SU-DHL-6 (cell line): ENCODE results near the gene DDX42.

ENCODE experiments used
- CTCF ChIP-seq: fragments of 200-600 bp; sonication (generic); IDR thresholded peaks from one replicate; pipeline ENCODE4 v1.5.1; 2017; ENCODE audit warnings: antibody characterized with exemption, mild to moderate bottlenecking, low read length, moderate library complexity; ENCODE audit not compliant: insufficient read depth, poor library complexity, severe bottlenecking
- EZH2phosphoT487 ChIP-seq: fragments of 200-600 bp; sonication (generic), shearing (Covaris generic); conservative IDR thresholded peaks from 2 replicates; pipeline ENCODE4 v1.6.1; 2018; ENCODE audit warnings: mild to moderate bottlenecking, antibody characterized with exemption, low read length, moderate library complexity, mixed read lengths

DNA sequence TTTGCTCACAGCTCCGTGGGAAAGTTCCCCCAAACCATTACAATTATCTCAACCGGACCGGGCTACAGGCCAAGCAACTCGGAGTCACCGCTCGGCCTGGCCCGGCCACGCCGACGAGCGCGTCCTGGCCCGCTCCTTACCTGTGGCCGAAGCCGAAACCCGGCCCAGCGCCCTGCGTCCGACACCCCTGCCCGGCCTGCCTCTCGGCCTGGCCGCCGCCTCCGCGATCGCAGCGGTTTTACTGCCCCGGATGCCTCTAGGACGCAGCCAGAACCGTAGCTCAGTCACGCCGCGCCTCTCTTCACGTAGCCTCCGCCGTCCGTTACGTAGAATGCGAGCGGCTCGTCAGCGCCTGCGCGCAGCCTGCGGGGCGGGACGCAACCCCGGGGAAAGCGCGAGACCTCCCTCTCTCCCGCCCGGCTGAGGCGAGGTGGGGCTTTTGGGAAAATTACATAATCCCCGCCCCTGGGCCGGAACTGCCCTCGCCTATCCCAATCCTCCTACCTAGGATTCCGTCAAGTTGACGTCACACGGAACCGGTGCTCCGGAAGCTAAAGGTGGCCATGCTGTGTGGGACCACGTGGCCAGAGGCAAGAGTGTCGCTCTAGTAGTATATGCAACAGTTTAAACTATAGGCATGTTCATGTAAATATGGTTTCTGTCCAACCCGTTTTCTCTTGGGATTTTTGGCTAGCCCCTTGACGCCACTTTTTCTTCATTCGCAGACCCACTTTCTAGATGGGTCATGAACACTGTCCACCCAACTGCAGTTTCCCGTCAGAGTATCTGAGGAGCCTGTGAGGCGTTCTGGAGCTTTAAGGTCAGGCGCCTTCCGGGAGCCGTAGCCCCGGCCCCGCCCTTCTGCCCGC is 464 bp upstream of the DDX42 start, which contains the start of gene CCDC47:
- TF ChIP-seq CTCF (no peak), EZH2phosphoT487 (no peak)
